GM23338 (cell line): ENCODE results near the gene VARS2.

ENCODE experiments used
- CREB1 ChIP-seq: fragments of 250-450 bp; sonication (Bioruptor Pico); IDR thresholded peaks from 2 replicates; pipeline ENCODE4 v1.5.0; 2020; ENCODE audit warnings: low read depth, mild to moderate bottlenecking, moderate library complexity
- CTCF ChIP-seq, 2 experiments: fragments of 200-600 bp in 1 of 2; sonication (generic) in 1 of 2; conservative IDR thresholded peaks; 2 replicates each; pipeline versions ENCODE4 v1.5.1 to v1.6.1; 2016 to 2017; ENCODE audit warnings: antibody characterized with exemption in 2 of 2, low read depth in 2 of 2, mild to moderate bottlenecking in 2 of 2, moderate library complexity in 1 of 2
- ETS1 ChIP-seq: IDR thresholded peaks from 2 replicates; pipeline ENCODE4 v1.6.1; 2016; ENCODE audit warnings: antibody characterized with exemption
- EZH2 ChIP-seq: fragments of 200-600 bp; sonication (generic); IDR thresholded peaks from one replicate; pipeline ENCODE4 v1.8.0; 2017; ENCODE audit warnings: antibody characterized with exemption, mild to moderate bottlenecking, low read depth; ENCODE audit not compliant: unreplicated experiment
- EZH2phosphoT487 ChIP-seq: fragments of 200-600 bp; sonication (generic); IDR thresholded peaks from one replicate; pipeline ENCODE4 v1.8.1; 2018; ENCODE audit warnings: antibody characterized with exemption; ENCODE audit not compliant: unreplicated experiment
- JUNB ChIP-seq: IDR thresholded peaks from one replicate; pipeline ENCODE4 v1.6.1; 2016; ENCODE audit warnings: antibody characterized with exemption; ENCODE audit not compliant: unreplicated experiment
- NANOG ChIP-seq: IDR thresholded peaks from 2 replicates; pipeline ENCODE4 v1.6.1; 2016; ENCODE audit warnings: antibody characterized with exemption, borderline replicate concordance
- POLR2AphosphoS5 ChIP-seq: IDR thresholded peaks from 2 replicates; pipeline ENCODE4 v1.6.1; 2016; ENCODE audit warnings: antibody characterized with exemption, low read depth
- REST ChIP-seq: IDR thresholded peaks from one replicate; pipeline ENCODE4 v1.6.1; 2018; ENCODE audit warnings: antibody characterized with exemption; ENCODE audit not compliant: unreplicated experiment
- STAT1 ChIP-seq: IDR thresholded peaks from one replicate; pipeline ENCODE4 v1.6.1; 2016; ENCODE audit warnings: antibody characterized with exemption; ENCODE audit not compliant: unreplicated experiment
- ZNF331 ChIP-seq: fragments of 250-450 bp; sonication (Bioruptor Pico); IDR thresholded peaks from 2 replicates; pipeline ENCODE4 v1.5.0; 2020; ENCODE audit warnings: low read depth, mild to moderate bottlenecking, moderate library complexity
- ZNF462 ChIP-seq: fragments of 250-450 bp; sonication (Bioruptor Pico); IDR thresholded peaks from 2 replicates; pipeline ENCODE4 v1.5.0; 2020; ENCODE audit warnings: mild to moderate bottlenecking, moderate library complexity

- TF ChIP-seq CTCF (conservative IDR thresholded peaks at IDR 0.05; ENCODE audit: low read depth in 2 of 2) (no peak), EZH2phosphoT487 (no peak), POLR2AphosphoS5 (no peak), REST (no peak), CREB1 (CRISPR knock-in tag) (no peak), JUNB (no peak), ETS1 (no peak), EZH2 (no peak), STAT1 (no peak), ZNF462 (CRISPR knock-in tag) (no peak), NANOG (no peak), ZNF331 (no peak)
These were observed 17.5 kb upstream of the VARS2 start for GRCh38 chr6:30896541-30896940.
